GM12878 (cell line): Measurements from ENCODE around the gene UCKL1. TPM values are rescaled to one million over a fixed set of nuclear protein-coding genes. Genes with fewer than 3 reads are reported as not detected.
A peak's percentile ranks its signal among the peaks of the same experiment; 100 is the strongest.

Experiments used
- ATAC-seq: fragments of 200-7000 bp; cut with Tn5 transposase; 3 replicates; pipeline ENCODE4 v1.9.1; 2020; ENCODE audit warnings: mild to moderate bottlenecking, moderate library complexity
- BruUV-seq: library from RNA; stranded (reverse); fragments of 400-500 nt; replicated peaks from 2 replicates; lab custom pipeline; 2021; lab: Mats Ljungman, UMichigan
- CTCF ChIA-PET: fragments of 300-600 bp; sonication (Branson Sonifier 250); formaldehyde crosslinking; extraction: SDS; loops from one replicate; lab custom pipeline; 2021; ENCODE audit warnings: inconsistent platforms; lab: Yijun Ruan, JAX
- POLR2A ChIA-PET: fragments of 350-600 bp; formaldehyde crosslinking; extraction: SDS; loops from one replicate; lab custom pipeline; 2021; ENCODE audit warnings: inconsistent platforms; lab: Charles Lee
- RAD21 ChIA-PET: fragments of 300-600 bp; sonication (Branson Sonifier 250); formaldehyde crosslinking; loops from one replicate; lab custom pipeline; 2023; ENCODE audit warnings: antibody characterized with exemption; ENCODE audit not compliant: unreplicated experiment; lab: Charles Lee
- SMC1A ChIA-PET: fragments of 300-600 bp; sonication (Branson Sonifier 250); formaldehyde crosslinking; loops from one replicate; lab custom pipeline; 2023; ENCODE audit not compliant: unreplicated experiment, uncharacterized antibody; lab: Charles Lee
- DNase-seq: peaks from one replicate; pipeline ENCODE4 v3.0.0-alpha.2; 2011; ENCODE audit warnings: low read depth, low spot score
- FAIRE-seq: peaks from 3 replicates; lab custom pipeline; 2011; peaks lifted over from hg19 to GRCh38; lab: Jason Lieb, UNC
- H2AFZ ChIP-seq: 2 replicates; pipeline ENCODE4 v1.6.0; 2011; ENCODE audit warnings: low read depth, low read length, control low read depth; ENCODE audit not compliant: control insufficient read depth
- H3K27ac ChIP-seq: 2 replicates; pipeline ENCODE4 v1.5.1; 2011; ENCODE audit warnings: control low read depth; ENCODE audit not compliant: control insufficient read depth, insufficient read depth
- H3K27me3 ChIP-seq, 2 experiments: replicated peaks in 1 of 2; 2 replicates each; pipeline versions ENCODE4 v1.6.0 to v1.6.1; 2011; ENCODE audit warnings: low read length in 1 of 2; ENCODE audit not compliant: control insufficient read depth in 2 of 2, insufficient read depth in 2 of 2
- H3K36me3 ChIP-seq, 2 experiments: 2 replicates each; pipeline ENCODE4 v1.5.1; 2011; ENCODE audit warnings: low read length in 1 of 2; ENCODE audit not compliant: control insufficient read depth in 2 of 2, insufficient read depth in 2 of 2
- H3K4me1 ChIP-seq: 2 replicates; pipeline ENCODE4 v1.6.1; 2011; ENCODE audit warnings: mild to moderate bottlenecking, low read length, moderate library complexity, mixed read lengths; ENCODE audit not compliant: control insufficient read depth, insufficient read depth
- H3K4me2 ChIP-seq: 2 replicates; pipeline ENCODE4 v1.6.0; 2011; ENCODE audit warnings: control low read depth; ENCODE audit not compliant: control insufficient read depth, insufficient read depth
- H3K4me3 ChIP-seq: fragments of 200-600 bp; sonication (generic); 2 replicates; pipeline ENCODE4 v1.5.1; 2016
- H3K79me2 ChIP-seq: 2 replicates; pipeline ENCODE4 v1.6.0; 2011; ENCODE audit warnings: low read length; ENCODE audit not compliant: control insufficient read depth, insufficient read depth
- H3K9ac ChIP-seq: 2 replicates; pipeline ENCODE4 v1.8.0; 2011; ENCODE audit warnings: low read length, control low read depth, mixed read lengths; ENCODE audit not compliant: control insufficient read depth, insufficient read depth
- H3K9me3 ChIP-seq: replicated peaks from 3 replicates; pipeline ENCODE4 v1.5.1; 2011; ENCODE audit warnings: mild to moderate bottlenecking, low read length; ENCODE audit not compliant: control insufficient read depth, insufficient read depth
- H4K20me1 ChIP-seq: 2 replicates; pipeline ENCODE4 v1.6.0; 2011; ENCODE audit not compliant: control insufficient read depth, insufficient read depth
- ATF2 ChIP-seq: IDR thresholded peaks from 2 replicates; pipeline ENCODE4 v1.6.1; 2012; ENCODE audit warnings: low read length, inconsistent platforms
- BCL3 ChIP-seq: IDR thresholded peaks from 2 replicates; pipeline ENCODE4 v1.6.1; 2011; ENCODE audit warnings: borderline replicate concordance, low read depth, mild to moderate bottlenecking, moderate library complexity, low read length; ENCODE audit not compliant: insufficient read depth, poor library complexity, severe bottlenecking
- BHLHE40 ChIP-seq, 2 experiments: fragments of 450-650 bp in 1 of 2; IDR thresholded peaks; 2 replicates each; pipeline ENCODE4 v1.6.1; 2011 to 2017; ENCODE audit warnings: low read depth in 2 of 2, borderline replicate concordance in 1 of 2, improper control_type of control experiment in 1 of 2, low read length in 1 of 2, mild to moderate bottlenecking in 1 of 2
- CEBPB ChIP-seq, 2 experiments: fragments of 150-350 bp in 1 of 2; IDR thresholded peaks; 2 replicates each; pipeline ENCODE4 v1.6.1; 2012 to 2014; ENCODE audit warnings: low read depth in 2 of 2, low read length in 2 of 2, borderline replicate concordance in 1 of 2, inconsistent platforms in 1 of 2
- GATAD2B ChIP-seq: fragments of 450-650 bp; conservative IDR thresholded peaks from 2 replicates; pipeline ENCODE4 v1.6.1; 2017; ENCODE audit warnings: low read depth, mild to moderate bottlenecking, moderate library complexity
- LARP7 ChIP-seq: fragments of 450-650 bp; IDR thresholded peaks from 2 replicates; pipeline ENCODE4 v1.6.1; 2017; ENCODE audit warnings: mild to moderate bottlenecking
- NR2C1 ChIP-seq: fragments of 450-650 bp; IDR thresholded peaks from 2 replicates; pipeline ENCODE4 v1.6.1; 2017; ENCODE audit warnings: antibody characterized with exemption, mild to moderate bottlenecking, moderate library complexity
- PBX3 ChIP-seq: IDR thresholded peaks from 2 replicates; pipeline ENCODE4 v1.6.1; 2011; ENCODE audit warnings: mild to moderate bottlenecking, low read depth, low read length, moderate library complexity; ENCODE audit not compliant: insufficient replicate concordance
- RAD21 ChIP-seq: IDR thresholded peaks from 2 replicates; pipeline ENCODE4 v1.6.1; 2011; ENCODE audit warnings: mild to moderate bottlenecking, low read depth, low read length, moderate library complexity; ENCODE audit not compliant: insufficient read depth
- RCOR1 ChIP-seq: conservative IDR thresholded peaks from 2 replicates; pipeline ENCODE4 v1.6.1; 2012; ENCODE audit warnings: low read depth, low read length, improper control_type of control experiment
- SRF ChIP-seq, 2 experiments: IDR thresholded peaks; 2 replicates each; pipeline ENCODE4 v1.6.1; 2011; ENCODE audit warnings: low read depth in 2 of 2, low read length in 2 of 2, mild to moderate bottlenecking in 1 of 2, moderate library complexity in 1 of 2
- STAT1 ChIP-seq: fragments of 450-650 bp; conservative IDR thresholded peaks from 2 replicates; pipeline ENCODE4 v1.6.1; 2014; ENCODE audit warnings: antibody characterized with exemption, mild to moderate bottlenecking
- WRNIP1 ChIP-seq: IDR thresholded peaks from 2 replicates; pipeline ENCODE4 v1.6.1; 2011; ENCODE audit warnings: low read depth, low read length, improper control_type of control experiment, borderline replicate concordance
- ZNF384 ChIP-seq: IDR thresholded peaks from 2 replicates; pipeline ENCODE4 v1.6.1; 2012; ENCODE audit warnings: low read depth, mild to moderate bottlenecking, low read length, improper control_type of control experiment, borderline replicate concordance
- WGBS: methylation state at CpG from one replicate; pipeline ENCODE4 v1.1.6; 2016; ENCODE audit warnings: low lambda C conversion rate; ENCODE audit not compliant: insufficient replicate concordance, insufficient coverage; ENCODE audit errors: missing lambda C conversion rate; 5-methylcytosine and 5-hydroxymethylcytosine counted together
- in situ Hi-C: fragments of 300-500 bp; cut with MboI; formaldehyde crosslinking; loops from 9 replicates; pipeline ENCODE4 v1.14.3; 2018; ENCODE audit warnings: mixed read lengths
- intact Hi-C: fragments of 100-400 bp; cut with micrococcal nuclease; formaldehyde crosslinking; loops from one replicate; pipeline ENCODE4 v1.14.2; 2022; ENCODE audit not compliant: unreplicated experiment
- polyA plus RNA-seq, 11 experiments: library from polyadenylated mRNA; depleted of rRNA in 4 of 11; unstranded in 6 of 11; stranded (reverse) in 5 of 11; fragments of >200 nt; fragmentation: Nextera tagmentation in 4 of 11; fragmentation: Illumina TruSeq in 1 of 11; extraction: Ambion mirVana in 4 of 11; extraction: Trizol in 1 of 11; gene quantifications; 1 replicate in 1 of 11; 2 replicates in 10 of 11; pipeline versions ENCODE4 v1.2.1 to v1.2.3, GENCODE V29; 2011 to 2016; ENCODE audit warnings: inconsistent platforms in 2 of 11, missing spikeins in 2 of 11, low read depth in 1 of 11
- total RNA-seq, 4 experiments: library from RNA; depleted of rRNA in 3 of 4; stranded (reverse); fragments of >200 nt in 3 of 4; fragmentation: Illumina TruSeq in 1 of 4; extraction: Trizol in 1 of 4; gene quantifications; 2 replicates each; pipeline versions ENCODE4 v1.2.1 to v1.2.3, GENCODE V29; 2013 to 2021
- TF ChIP-seq, protein P1 (sequence below): IDR thresholded peaks from 2 replicates; pipeline ENCODE4 v1.6.1; 2012; ENCODE audit warnings: low read depth, low read length, improper control_type of control experiment

The UCKL1 gene
- total and polyA plus RNA-seq, 10 of the 15 experiments (the other 5 are each of a cell fraction or from before 2014, with no cell fraction given), result 2.4 to 36.3 (median 24.8) TPM

DNA sequence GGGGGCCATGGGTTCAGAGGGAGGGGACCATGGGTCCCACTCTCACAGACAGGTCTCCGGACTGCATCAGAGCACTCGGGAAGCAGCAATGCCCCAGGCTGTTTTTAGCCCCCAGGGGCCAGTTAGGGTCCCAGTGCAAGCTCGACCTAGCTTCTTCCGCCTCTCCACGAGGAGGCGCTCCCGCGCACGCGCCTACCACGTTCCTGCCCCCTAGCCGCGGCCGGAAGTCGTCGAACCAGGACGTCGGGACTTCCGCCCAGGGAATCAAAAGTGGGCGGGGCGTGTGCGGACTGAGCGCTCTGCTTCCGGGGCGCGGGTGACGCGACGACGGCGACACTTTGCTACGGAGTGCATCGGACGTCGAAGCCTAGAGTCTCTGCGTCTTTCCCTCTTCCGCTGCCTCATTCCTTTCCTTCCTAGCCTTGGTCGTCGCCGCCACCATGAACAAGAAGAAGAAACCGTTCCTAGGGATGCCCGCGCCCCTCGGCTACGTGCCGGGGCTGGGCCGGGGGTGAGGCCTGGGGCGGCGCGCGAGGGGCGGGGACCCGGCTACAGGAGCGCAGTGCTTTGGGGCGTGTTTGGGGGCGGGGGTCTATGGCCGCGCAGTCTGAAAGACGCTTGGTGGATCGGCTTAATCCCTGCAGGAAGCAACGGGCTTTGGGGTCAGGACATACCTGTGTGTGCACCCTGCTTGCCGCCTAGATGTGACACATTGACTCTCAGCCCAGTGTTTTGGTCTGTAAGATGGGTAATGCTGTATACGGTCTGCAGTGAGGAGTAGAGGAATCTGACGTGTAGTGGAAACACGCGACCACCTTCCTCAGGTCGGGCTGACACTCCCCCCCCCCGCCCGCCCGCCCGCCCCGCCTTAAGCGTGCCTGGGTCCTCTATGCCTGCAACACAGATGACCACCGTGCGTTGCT, 24.9 kb upstream of the UCKL1 start, which contains the start of gene PRPF6:
Gene PRPF6 (plus strand): TSS at position 327 of the 923 bp plus-strand sequence. CDS start 114 bp downstream, at position 441.
- in situ Hi-C loops (no loop called here), intact Hi-C loops (loop anchor here (1.0 to 5.0 kb wide), 3 partner anchors 30 to 76 kb away; no protein-coding TSS in a partner anchor)
- no TSS peak for BruUV-seq
- under 1% methylated on average over 58 of the region's 75 CpGs for WGBS
- Histone ChIP-seq H3K9me3 (no peaks in the 10 kb centered on the region), H3K79me2 (peaks cover 64% of the 10 kb centered on the region), H3K27me3 (no peaks in the 10 kb centered on the region), H3K36me3 (peaks cover 3 to 10% of the 10 kb centered on the region in 2 experiments), H3K4me3 (peak within 1 kb of the TSS; percentile 96), H2AFZ (peak within 1 kb of the TSS; percentile 5; the same call in 1 of the 2 replicates), H3K9ac (peak within 1 kb of the TSS; percentile 75), H3K27ac (peak within 1 kb of the TSS; percentile 92), H3K4me2 (peak within 1 kb of the TSS; percentile 79), H3K4me1 (peaks cover 23% of the 10 kb centered on the region), H4K20me1 (no peaks in the 10 kb centered on the region)
- CTCF ChIA-PET, result interaction anchor here (0.7 to 3.2 kb wide), 24 partner anchors 9 to 444 kb away, joined by 3 to 67 read pairs (median 5); partner anchors contain the start of genes C20orf204, HELZ2, OPRL1 and PTK6
- POLR2A ChIA-PET, result interaction anchor here (0.6 to 4.1 kb wide), 13 partner anchors 22 to 117 kb away, joined by 3 to 63 read pairs (median 6); partner anchors contain the start of genes C20orf204, OPRL1, RGS19 and UCKL1
- FAIRE-seq (peak; percentile 95), DNase-seq (peak; percentile 83), ATAC-seq (peak; percentile 68)
- SMC1A ChIA-PET, result interaction anchor here (0.6 to 4.1 kb wide), 14 partner anchors 22 to 444 kb away, joined by 3 to 52 read pairs (median 4); partner anchors contain the start of genes C20orf204, PTK6 and UCKL1
- RAD21 ChIA-PET, result interaction anchor here (0.6 to 4.4 kb wide), 14 partner anchors 22 to 443 kb away, joined by 3 to 92 read pairs (median 6); partner anchors contain the start of genes ARFRP1, C20orf204, PTK6 and UCKL1
- TF ChIP-seq SRF (IDR thresholded peaks at IDR 0.05; ENCODE audit: low read depth in 2 of 2, low read length in 2 of 2) (peak; percentile 9 to 66; a peak in 1 of 4 replicates), RCOR1 (peak; percentile 68; the same call in 1 of the 2 replicates), GATAD2B (peak; percentile 63; the same call in 1 of the 2 replicates), CEBPB (IDR thresholded peaks at IDR 0.05; ENCODE audit: borderline replicate concordance in 1 of 2, low read depth in 2 of 2, low read length in 2 of 2) (no peak), NR2C1 (peak; percentile 99), WRNIP1 (0 out of 2 replicates have a peak, but pooled peaks have one; percentile 67), BCL3 (no peak), RAD21 (peak; percentile 57), BHLHE40 (IDR thresholded peaks at IDR 0.05; ENCODE audit: borderline replicate concordance in 1 of 2, low read depth in 2 of 2, low read length in 1 of 2) (peak; percentile 79 to 88), LARP7 (no peak; the same call in none of the 2 replicates), STAT1 (no peak), ZNF384 (no peak), ATF2 (no peak), PBX3 (peak; percentile 19)
- TF ChIP-seq, protein P1, sequence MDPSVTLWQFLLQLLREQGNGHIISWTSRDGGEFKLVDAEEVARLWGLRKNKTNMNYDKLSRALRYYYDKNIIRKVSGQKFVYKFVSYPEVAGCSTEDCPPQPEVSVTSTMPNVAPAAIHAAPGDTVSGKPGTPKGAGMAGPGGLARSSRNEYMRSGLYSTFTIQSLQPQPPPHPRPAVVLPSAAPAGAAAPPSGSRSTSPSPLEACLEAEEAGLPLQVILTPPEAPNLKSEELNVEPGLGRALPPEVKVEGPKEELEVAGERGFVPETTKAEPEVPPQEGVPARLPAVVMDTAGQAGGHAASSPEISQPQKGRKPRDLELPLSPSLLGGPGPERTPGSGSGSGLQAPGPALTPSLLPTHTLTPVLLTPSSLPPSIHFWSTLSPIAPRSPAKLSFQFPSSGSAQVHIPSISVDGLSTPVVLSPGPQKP, result peak; percentile 90
